Adrenal gland (tissue), 5 donors: ENCODE data around the gene HSFX3.
"Not testable (repeated sequence)": the region's sequence is repeated elsewhere in the genome, so short reads cannot be mapped to it uniquely, and the experiment has no call there.

Experiments
- CTCF ChIP-seq, 6 experiments: fragments of 450-650 bp in 4 of 6; fragments of 200-600 bp in 2 of 6; sonication (generic) in 1 of 6; IDR thresholded peaks; 1 replicate in 5 of 6; 2 replicates in 1 of 6; pipeline versions ENCODE4 v1.5.1 to v1.8.0; 2016 to 2021; ENCODE audit warnings: antibody characterized with exemption in 6 of 6, mild to moderate bottlenecking in 2 of 6, moderate library complexity in 1 of 6
- POLR2A ChIP-seq, 2 donors: fragments of 450-650 bp; IDR thresholded peaks; one replicate each; pipeline ENCODE4 v1.6.1; 2017; ENCODE audit warnings: antibody characterized with exemption in 2 of 2, mild to moderate bottlenecking in 2 of 2, moderate library complexity in 1 of 2
- donor health status: DM: no; HTN: no; CAD: no.

- TF ChIP-seq CTCF, POLR2A (IDR thresholded peaks at IDR 0.05): not testable (repeated sequence)
These were observed 24.3 kb downstream of the HSFX3 start for GRCh38 chrX:149525389-149525788.
